ENCODE data around the gene ARHGEF19.

- TF ChIP-seq, protein P1, sequence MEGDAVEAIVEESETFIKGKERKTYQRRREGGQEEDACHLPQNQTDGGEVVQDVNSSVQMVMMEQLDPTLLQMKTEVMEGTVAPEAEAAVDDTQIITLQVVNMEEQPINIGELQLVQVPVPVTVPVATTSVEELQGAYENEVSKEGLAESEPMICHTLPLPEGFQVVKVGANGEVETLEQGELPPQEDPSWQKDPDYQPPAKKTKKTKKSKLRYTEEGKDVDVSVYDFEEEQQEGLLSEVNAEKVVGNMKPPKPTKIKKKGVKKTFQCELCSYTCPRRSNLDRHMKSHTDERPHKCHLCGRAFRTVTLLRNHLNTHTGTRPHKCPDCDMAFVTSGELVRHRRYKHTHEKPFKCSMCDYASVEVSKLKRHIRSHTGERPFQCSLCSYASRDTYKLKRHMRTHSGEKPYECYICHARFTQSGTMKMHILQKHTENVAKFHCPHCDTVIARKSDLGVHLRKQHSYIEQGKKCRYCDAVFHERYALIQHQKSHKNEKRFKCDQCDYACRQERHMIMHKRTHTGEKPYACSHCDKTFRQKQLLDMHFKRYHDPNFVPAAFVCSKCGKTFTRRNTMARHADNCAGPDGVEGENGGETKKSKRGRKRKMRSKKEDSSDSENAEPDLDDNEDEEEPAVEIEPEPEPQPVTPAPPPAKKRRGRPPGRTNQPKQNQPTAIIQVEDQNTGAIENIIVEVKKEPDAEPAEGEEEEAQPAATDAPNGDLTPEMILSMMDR (CRISPR knock-in tag; IDR thresholded peaks at IDR 0.05), result no peak
- no peak for TF ChIP-seq GABPA (IDR thresholded peaks at IDR 0.05; ENCODE audit: low read depth, low read length)
- no peak for TF ChIP-seq GABPA (CRISPR knock-in tag; IDR thresholded peaks at IDR 0.05; ENCODE audit: low read depth)
- no peak for TF ChIP-seq ZNF296 (CRISPR knock-in tag; conservative IDR thresholded peaks at IDR 0.05)
- no peak for TF ChIP-seq GTF3A (CRISPR knock-in tag; conservative IDR thresholded peaks at IDR 0.05)
- no peak for TF ChIP-seq TP53 (CRISPR knock-in tag; conservative IDR thresholded peaks at IDR 0.05)
- TF ChIP-seq NR2F1 (CRISPR knock-in tag; IDR thresholded peaks at IDR 0.05), result no peak
- TF ChIP-seq NCOA2 (CRISPR knock-in tag; IDR thresholded peaks at IDR 0.05), result no peak
- TF ChIP-seq MLX (CRISPR knock-in tag; IDR thresholded peaks at IDR 0.05), result no peak
- no peak for TF ChIP-seq JUNB (CRISPR knock-in tag; IDR thresholded peaks at IDR 0.05; ENCODE audit: borderline replicate concordance)
- no peak for TF ChIP-seq EZH2 (conservative IDR thresholded peaks at IDR 0.05; ENCODE audit: low read depth, low read length)
- TF ChIP-seq POLR2A (IDR thresholded peaks at IDR 0.05; ENCODE audit: insufficient read depth in 1 of 2, low read depth in 2 of 2, low read length in 2 of 2), result no peak
These were observed 40.9 kb downstream of the ARHGEF19 start for GRCh38 chr1:16171314-16172151.

Data from HepG2 (cell line).